GM20431 (cell line): ENCODE data around the gene MLH3.

Experiments
- in situ Hi-C: fragments of 300-500 bp; cut with MseI, MboI; formaldehyde crosslinking; loops from one replicate; pipeline ENCODE4 v1.15.0; 2020; ENCODE audit warnings: low sequenced_read_pairs; ENCODE audit not compliant: unreplicated experiment

MLH3 gene

GRCh38 chr14:75040959-75041358 is 10.3 kb downstream of the MLH3 start:
- in situ Hi-C loops: no loop called here

DNA sequence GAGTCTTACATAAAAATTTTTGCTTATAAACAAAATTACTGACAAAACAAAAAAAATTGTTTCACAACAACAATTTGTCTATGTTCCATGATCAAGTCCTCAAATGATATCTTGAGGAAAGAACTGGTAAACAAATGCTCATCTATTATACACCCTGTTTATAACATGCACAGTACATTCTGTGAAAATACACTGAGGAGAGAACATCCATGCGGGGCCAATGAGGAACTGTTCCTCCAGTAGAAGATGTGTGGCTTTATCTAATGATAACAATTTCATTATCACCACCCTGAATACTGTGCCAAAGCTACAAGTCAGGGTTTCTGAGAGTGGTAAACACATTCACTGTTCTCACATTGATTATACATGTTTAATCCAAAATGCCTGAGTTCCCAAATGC is 10.8 kb downstream of the MLH3 start:
- in situ Hi-C loops: no loop called here

DNA sequence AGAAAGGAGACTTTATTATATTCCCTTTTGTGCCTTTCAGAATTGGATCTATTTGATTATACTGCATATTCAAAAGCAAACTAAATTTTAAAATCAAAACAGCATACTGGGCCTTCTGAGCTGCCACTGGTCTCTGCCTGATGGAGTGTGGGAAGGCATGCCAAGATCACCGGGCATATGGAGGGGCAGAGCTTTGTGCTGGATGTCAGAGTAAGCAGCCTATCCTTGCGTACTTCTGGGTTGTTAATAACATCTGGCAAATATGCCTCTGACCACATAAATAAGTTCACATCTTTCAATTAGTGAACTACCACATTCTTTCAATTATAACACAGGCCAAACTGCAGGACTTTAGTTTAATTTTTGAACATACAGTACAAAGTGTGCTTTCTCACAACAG is 18.3 kb downstream of the MLH3 start:
- in situ Hi-C loops: no loop called here

DNA sequence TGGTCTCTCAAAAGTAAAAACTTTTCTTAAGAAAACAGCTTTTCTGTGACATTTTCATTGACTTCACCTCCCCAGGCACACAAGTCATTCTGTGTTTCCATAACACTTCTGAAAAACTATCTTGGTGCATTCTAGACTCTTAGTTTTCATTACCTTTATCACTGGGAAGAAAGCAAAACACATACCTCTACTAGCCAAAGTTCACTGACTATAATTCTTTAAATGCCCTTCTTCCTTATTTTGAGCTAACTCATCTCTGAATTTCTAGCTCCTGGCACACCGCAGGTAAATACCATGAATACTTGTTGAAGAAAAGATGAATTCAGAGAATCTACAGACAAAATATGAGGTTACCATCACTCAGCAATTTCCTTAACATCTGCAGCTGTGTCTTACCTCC is 21.1 kb downstream of the MLH3 start:
- in situ Hi-C loops: no loop called here

GRCh38 chr14:75025876-75026275 is 25.4 kb downstream of the MLH3 start:
- in situ Hi-C loops: no loop called here

DNA sequence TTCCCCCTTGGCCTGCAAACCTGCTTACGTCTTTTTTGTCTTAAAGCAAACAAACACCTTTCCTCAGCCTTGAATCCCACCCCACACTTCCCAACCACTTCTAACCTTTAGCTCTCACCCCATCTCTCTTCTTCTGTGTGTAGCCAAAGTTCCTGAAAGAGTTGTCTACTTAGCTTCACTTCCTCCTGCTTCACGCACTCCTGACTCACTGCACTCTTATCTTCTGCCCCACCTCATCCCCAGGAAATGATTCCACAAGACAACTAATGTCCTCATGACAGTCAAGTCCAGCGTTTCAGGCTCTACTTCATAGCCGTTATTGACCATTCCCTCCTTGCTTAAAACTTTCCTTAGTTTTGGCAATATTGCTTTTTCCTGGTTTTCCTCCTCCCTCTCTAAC is 26.2 kb downstream of the MLH3 start:
- in situ Hi-C loops: no loop called here

GRCh38 chr14:75023108-75023507 is 28.2 kb downstream of the MLH3 start:
- in situ Hi-C loops: no loop called here

GRCh38 chr14:75022655-75023054 is 28.6 kb downstream of the MLH3 start:
- in situ Hi-C loops: no loop called here

DNA sequence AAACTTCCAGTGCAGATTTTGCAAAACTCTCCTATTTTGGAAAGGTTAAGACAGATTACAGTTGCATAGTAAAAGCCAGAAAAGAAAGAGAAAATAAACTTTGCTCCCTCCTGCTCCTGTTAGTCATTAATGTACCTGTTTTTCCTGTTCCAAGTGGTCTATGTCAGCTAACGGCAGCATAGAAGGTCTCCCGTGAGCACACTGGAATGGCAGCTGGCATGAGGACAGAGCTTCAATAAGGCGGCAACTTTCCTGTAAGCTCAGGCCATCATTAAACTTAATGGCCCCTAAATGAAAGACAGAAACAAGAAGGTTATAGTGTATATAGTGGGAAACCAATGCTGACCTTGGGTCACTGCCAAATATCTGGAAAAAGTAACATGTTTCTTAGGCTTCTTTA is 32.6 kb downstream of the MLH3 start:
- in situ Hi-C loops: no loop called here

DNA sequence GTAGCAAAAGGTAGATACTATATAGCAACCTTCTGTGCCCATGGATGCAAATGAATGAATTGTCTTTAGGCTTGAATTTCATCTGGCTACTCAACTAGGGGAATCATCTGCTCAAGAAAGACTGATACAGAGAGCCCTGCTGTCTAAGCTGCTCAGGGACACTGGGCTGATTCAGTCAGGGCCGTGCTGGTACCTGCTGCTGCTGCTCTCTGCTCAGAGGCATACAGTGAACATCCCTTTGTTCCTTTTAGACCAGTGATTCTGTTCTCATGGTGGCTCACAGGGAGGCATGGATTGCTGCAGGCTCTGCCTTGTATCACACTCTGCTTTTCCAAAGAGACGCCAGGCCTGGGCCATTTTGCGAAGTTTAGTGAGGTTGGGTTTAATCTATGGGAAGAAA is 34.5 kb downstream of the MLH3 start:
- in situ Hi-C loops: no loop called here

DNA sequence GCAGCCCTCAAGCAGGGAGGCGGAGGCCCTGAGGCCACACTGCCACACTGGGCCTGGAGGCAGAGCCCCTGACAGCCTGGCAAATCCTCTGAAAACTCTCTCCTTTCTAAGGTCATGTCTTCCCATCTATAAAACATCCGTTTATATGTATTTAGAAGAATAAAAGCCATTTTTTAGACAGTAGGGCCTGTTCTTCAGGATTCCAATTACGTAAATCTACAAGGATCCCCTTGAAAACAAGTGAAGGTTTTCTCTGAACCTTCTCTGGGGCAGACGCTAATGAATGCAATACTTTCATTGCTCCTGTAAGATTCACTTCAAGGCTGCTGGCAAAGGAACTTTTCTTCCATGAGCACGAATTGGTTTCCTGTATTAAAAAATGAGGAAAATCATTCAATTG is 35.8 kb downstream of the MLH3 start:
- in situ Hi-C loops: no loop called here

GRCh38 chr14:75013290-75013689 is 38.0 kb downstream of the MLH3 start:
- in situ Hi-C loops: no loop called here

- in situ Hi-C loops: no loop called here
Observed at GRCh38 chr14:75011356-75011994, 39.8 kb downstream of the MLH3 start.

DNA sequence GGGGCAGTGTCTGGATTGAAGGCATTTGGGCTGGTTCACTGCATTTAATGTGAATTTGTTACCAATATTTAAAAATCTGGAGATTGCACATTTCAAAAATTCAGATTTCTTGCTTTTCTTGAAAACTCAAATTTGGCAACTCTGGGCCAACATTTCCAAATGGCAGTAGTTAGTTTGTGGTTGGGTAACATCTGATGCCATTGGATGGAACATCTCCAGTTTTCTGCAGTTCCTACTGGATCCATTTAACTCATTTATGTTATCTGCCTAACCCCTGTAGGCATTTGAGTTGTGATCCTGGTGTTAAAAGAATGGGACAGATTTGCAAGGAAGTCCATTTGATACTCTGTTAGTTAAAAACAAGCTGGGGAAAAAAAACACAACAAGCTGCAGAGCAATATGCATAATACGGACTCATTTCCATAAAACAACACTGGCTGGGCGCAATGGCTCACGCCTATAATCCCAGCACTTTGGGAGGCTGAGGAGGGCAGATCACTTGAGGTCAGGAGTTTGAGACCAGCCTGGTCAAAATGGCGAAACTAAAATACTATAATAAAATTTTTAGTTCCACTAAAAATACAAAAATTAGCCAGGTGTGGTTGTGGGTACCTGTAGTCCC is 40.7 kb downstream of the MLH3 start:
- in situ Hi-C loops: no loop called here

GRCh38 chr14:75009176-75009575 is 42.1 kb downstream of the MLH3 start:
- in situ Hi-C loops: no loop called here

DNA sequence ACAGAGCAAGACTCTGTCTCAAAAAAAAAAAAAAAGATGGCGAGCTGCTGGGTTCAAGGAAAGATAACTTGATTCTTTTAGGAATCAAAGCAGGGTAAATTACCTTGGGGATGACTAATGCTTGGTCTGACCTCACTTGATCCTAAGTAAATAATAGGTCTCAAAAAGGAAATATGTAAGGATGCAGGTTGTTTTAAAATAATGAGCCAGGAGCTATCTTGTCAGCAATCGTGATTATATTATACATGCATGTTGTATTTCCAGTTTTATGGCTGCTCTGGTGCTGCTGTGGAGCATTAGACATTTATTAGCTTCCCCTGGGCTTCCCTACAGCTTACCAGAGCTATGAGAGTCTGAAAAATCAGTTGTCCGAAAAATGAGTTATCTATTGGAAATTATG is 45.9 kb downstream of the MLH3 start:
- in situ Hi-C loops: no loop called here

DNA sequence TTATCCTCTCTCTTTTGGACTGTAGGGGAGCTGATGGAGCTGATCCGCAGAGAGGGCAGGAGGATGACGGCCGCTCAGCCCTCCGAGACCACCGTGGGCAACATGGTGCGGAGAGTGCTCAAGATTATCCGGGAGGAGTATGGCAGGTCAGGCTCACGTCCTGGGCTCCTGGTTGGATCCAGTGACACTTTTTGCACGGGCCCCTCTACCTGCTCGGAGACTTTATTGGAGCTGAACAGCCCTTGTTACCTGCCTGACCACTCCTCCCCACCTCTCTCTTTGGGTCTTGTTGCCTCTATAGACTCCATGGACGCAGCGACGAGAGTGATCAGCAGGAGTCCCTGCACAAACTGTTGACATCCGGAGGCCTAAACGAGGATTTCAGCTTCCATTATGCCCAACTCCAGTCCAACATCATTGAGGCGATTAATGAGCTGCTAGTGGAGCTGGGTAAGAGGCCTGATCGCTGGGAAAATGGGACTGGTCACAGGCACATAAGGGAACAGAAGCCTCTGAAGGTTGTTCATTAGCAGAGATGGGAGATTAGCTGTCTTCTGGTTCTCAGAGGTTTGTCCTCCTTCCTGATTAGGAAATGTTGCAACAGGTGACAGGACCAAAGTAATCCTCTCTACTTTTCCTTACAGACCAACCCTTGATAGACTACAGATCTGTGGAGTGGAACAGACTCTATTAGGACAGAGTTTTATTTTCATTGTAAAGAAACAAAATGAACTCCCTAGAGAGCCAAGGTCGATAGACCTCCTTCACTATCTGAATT is 47.8 kb downstream of the MLH3 start:
- in situ Hi-C loops: no loop called here

- in situ Hi-C loops: no loop called here
Observed at GRCh38 chr14:75002392-75003249, 48.6 kb downstream of the MLH3 start, which contains the start of gene EIF2B2. EIF2B2 (plus strand) TSS chr14:75002921; CDS start chr14:75002991, 70 bp downstream.

DNA sequence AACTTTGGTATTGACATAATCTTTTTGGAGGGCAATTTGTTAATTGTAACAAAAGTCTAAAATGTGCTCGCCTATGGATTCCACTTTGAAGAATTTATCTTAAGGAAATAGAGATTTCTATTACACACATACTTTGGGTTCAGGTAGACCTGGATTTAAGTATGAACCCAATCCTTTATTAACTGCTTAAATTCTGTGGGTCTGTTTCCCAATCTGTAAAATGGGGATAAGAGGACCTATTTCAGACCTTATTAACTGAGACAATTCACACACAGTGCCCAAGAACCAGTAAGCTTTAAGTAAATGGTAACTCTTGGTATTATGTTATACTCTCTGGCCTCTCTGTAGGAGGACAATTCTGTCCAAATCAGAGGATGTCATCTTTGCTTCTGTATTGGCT is 49.4 kb downstream of the MLH3 start:
- in situ Hi-C loops: no loop called here

DNA sequence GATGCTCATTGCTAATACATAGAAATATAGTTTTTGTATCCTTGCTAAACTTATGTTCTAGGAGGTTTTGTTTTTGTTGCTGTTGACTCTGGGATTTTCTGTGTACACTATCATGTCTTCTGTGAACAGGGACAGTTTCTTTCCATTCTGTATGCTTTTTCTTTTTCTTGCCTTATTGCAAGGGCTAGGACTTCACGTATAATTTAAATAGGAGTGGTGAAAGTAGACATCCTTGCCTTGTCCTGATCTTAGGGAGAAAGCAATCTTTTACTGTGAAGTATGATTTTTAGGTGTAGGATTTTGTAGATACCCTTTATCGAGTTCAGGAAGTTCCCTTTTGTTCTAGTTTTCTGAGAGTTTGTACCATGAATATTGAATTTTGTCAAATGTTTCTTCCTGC is 50.0 kb downstream of the MLH3 start:
- in situ Hi-C loops: no loop called here
